ENCODE measurements around the gene PRRG1.
"Not testable (repeated sequence)": the region's sequence is repeated elsewhere in the genome, so short reads cannot be mapped to it uniquely, and the experiment has no call there.

DNA sequence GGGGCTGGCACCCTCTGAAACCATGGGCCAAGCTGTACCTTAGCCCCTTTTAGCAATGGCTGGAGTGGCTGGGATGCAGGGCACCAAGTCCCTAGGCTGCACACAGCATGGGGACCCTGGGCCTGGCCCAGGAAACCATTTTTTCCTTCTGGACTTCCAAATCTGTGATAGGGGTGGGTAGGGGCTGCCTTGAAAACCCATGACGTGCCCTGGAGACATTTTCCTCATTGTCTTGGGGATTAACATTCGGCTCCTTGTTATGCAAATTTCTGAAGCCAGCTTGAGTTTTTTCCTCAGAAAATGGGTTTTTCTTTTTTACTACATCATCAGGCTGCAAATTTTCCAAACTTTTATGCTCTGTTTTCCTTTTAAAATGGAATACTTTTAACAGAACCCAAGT is 79.8 kb downstream of the PRRG1 start:
- not testable (repeated sequence) for TF ChIP-seq CTCF (conservative IDR thresholded peaks at IDR 0.05; ENCODE audit: low read length); EZH2phosphoT487 (IDR thresholded peaks at IDR 0.05; ENCODE audit: borderline replicate concordance, low read depth, low read length)
